ENCODE measurements around the gene RPL37A. TPM values are rescaled to one million over a fixed set of nuclear protein-coding genes. Genes with fewer than 3 reads are reported as not detected.
A peak's percentile ranks its signal among the peaks of the same experiment; 100 is the strongest.
"Not testable (repeated sequence)": the region's sequence is repeated elsewhere in the genome, so short reads cannot be mapped to it uniquely, and the experiment has no call there.

Gene RPL37A
- total RNA-seq, 4 donors from 2014 or later = 393 to 1,147 (median 736) TPM

DNA sequence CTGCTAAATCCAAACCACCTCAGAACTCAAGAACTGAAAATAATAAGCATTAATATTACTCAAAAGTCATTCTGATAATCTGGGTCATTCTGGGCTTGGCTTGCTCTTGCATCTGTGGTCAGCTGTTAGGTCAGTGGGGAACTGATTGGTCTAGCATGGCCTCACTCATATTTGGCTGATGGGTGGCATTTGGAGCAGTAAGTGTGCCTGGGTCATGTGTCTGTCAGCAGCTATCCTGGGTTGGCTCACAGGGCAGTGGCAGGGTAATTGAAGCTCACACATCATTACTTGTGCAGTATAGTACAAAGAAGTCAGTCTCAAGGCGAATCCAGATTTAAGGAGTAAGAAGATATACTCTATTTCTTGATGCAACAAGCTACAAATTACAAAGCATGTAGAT is 9.6 kb downstream of the RPL37A start:
- Histone ChIP-seq H3K27me3 (no peaks in the 10 kb centered on the region), H3K9me3 (no peaks in the 10 kb centered on the region), H3K4me3 (replicated peaks in 1 of 3) (no peak overlapping the region), H3K27ac (no peak overlapping the region), H3K4me1 (no peaks in the 10 kb centered on the region), H3K36me3 (peaks cover 4 to 7% of the 10 kb centered on the region in 2 donors)
- 88 to 95% methylated on average over 1 of the region's 1 CpG for WGBS, 2 donors
- TF ChIP-seq CTCF (IDR thresholded peaks at IDR 0.05) (no peak), POLR2A (IDR thresholded peaks at IDR 0.05) (no peak)
- intact Hi-C loops (cut with DNase I) = no loop called here
- DNase-seq = no peak

- TF ChIP-seq POLR2A (IDR thresholded peaks at IDR 0.05) (no peak), CTCF (IDR thresholded peaks at IDR 0.05) (peak in 5 of 6 experiments; percentile 48 to 85 (median 72))
- DNase-seq = no peak
- no peak overlapping the region for H3K27ac ChIP-seq
- WGBS, 2 donors = 50% methylated on average over 2 of the region's 2 CpGs
- intact Hi-C loops (cut with DNase I) = no loop called here
- peaks cover 0 to 4% of the 10 kb centered on the region in 2 donors for H3K4me1 ChIP-seq
- H3K4me3 ChIP-seq (replicated peaks in 1 of 3) = no peak overlapping the region
- no peaks in the 10 kb centered on the region for H3K27me3 ChIP-seq
- no peaks in the 10 kb centered on the region for H3K9me3 ChIP-seq
- no peaks in the 10 kb centered on the region for H3K36me3 ChIP-seq
Measured at GRCh38 chr2:216516730-216517350, 18.2 kb downstream of the RPL37A start.

GRCh38 chr2:216517447-216518225 is 19.0 kb downstream of the RPL37A start:
- H3K27me3 ChIP-seq = no peaks in the 10 kb centered on the region
- H3K9me3 ChIP-seq = no peaks in the 10 kb centered on the region
- H3K36me3 ChIP-seq = no peaks in the 10 kb centered on the region
- intact Hi-C loops (cut with DNase I) = no loop called here
- no peak overlapping the region for H3K4me3 ChIP-seq (replicated peaks in 1 of 3)
- TF ChIP-seq CTCF (IDR thresholded peaks at IDR 0.05) (no peak), POLR2A (IDR thresholded peaks at IDR 0.05) (no peak)
- H3K4me1 ChIP-seq = peaks cover 0 to 4% of the 10 kb centered on the region in 2 donors
- H3K27ac ChIP-seq = no peak overlapping the region
- 70 to 74% methylated on average over 4 of the region's 4 CpGs for WGBS, 2 donors
- DNase-seq = peak; percentile 31 to 33

- H3K4me1 ChIP-seq; H3K27me3 ChIP-seq; H3K9me3 ChIP-seq; H3K27ac ChIP-seq; H3K4me3 ChIP-seq (replicated peaks in 1 of 3); H3K36me3 ChIP-seq; intact Hi-C loops (cut with DNase I); DNase-seq: not testable (repeated sequence)
- 84 to 92% methylated on average over 9 of the region's 9 CpGs for WGBS, 2 donors
Measured at GRCh38 chr2:216518566-216519119, 20.0 kb downstream of the RPL37A start.

DNA sequence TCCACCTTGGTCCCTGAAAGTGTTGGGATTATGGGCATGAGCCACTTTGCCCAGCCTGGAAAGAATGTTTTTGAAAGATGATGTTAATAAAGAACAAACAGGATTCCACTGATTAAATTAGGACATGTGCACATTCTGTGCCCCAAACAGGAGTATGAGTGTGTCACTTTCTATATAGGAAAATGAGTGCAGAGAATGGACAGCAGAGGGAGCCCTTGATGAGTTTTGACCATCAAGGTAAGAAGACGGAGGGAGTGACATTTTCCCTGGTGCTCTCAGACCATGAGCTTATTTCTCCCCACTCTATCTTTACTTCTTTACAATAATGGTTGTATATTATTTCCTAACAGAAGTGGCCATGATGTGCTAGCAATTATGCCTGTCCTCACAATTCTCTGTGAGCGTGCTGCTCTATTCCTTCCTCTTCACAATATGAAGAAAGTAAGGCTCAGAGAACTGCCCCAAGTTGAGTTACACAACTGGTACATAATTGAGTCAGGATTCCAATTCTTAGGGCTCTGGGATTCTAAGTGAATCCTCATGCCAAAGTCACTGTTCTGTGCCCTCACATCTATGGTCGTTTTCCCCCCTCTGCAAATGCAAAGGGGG is 20.6 kb downstream of the RPL37A start:
- DNase-seq = peak; percentile 72 to 73
- Histone ChIP-seq H3K36me3 (no peaks in the 10 kb centered on the region), H3K4me3 (replicated peaks in 1 of 3) (no peak overlapping the region), H3K9me3 (no peaks in the 10 kb centered on the region), H3K27me3 (no peaks in the 10 kb centered on the region), H3K27ac (no peak overlapping the region), H3K4me1 (peaks cover 0 to 4% of the 10 kb centered on the region in 2 donors)
- intact Hi-C loops (cut with DNase I) = no loop called here
- TF ChIP-seq POLR2A (IDR thresholded peaks at IDR 0.05) (no peak), CTCF (IDR thresholded peaks at IDR 0.05) (peak; percentile 69 to 89 (median 75))
- 53 to 61% methylated on average over 3 of the region's 3 CpGs for WGBS, 2 donors

Data from thyroid gland (tissue), 4 donors.